GM18505 (cell line): ENCODE results near the gene SLC38A4.

Source experiments
- ATAC-seq: cut with Tn5 transposase; IDR thresholded peaks from one replicate; pipeline ENCODE4 v1.9.1; 2021; ENCODE audit not compliant: unreplicated experiment
- POLR2A ChIP-seq: IDR thresholded peaks from 4 replicates; pipeline ENCODE4 v1.6.1; 2011; ENCODE audit warnings: borderline replicate concordance; ENCODE audit not compliant: insufficient read depth, insufficient read length; ENCODE audit errors: extremely low read depth

The SLC38A4 gene

DNA sequence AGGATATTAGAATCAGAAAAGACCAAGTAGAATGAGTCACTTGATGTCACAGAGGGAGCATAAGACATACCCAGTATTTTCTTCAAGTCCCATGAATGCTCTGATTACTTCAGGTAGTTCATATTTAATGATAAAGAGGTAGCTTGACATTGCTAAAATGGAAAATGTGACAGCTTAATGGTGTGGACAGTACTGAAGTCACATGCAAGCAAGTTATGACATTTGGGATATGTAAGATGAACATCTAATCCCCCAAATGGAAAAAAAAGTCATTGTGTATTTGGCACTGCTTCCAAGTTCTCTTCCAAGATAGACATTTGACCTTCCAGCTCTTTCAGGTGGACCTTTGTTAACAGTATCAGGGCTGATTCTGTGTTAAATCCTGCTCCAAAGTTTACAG lies 45.9 kb downstream of the SLC38A4 start:
- ATAC-seq, result no peak
- TF ChIP-seq POLR2A, result no peak

DNA sequence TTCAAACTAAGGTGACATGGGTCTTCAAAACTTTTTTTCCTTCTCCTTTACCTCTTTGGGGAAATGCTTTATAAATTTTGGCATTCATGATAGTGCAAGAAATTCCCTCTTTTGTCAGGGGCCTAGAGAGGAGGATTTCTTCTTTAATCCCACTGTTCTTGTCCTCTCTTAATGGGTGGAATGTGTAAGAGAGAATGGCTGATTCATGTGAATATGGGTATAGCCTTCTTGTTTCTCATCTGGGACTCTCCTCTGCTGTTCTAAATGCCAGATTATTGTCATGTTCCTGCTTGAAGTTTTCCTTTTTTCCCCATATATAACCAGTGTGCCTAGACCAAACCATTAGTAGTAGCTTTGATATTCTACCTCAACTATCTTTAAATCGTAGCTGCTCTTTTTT lies 46.7 kb downstream of the SLC38A4 start:
- ATAC-seq, result no peak
- no peak for TF ChIP-seq POLR2A

DNA sequence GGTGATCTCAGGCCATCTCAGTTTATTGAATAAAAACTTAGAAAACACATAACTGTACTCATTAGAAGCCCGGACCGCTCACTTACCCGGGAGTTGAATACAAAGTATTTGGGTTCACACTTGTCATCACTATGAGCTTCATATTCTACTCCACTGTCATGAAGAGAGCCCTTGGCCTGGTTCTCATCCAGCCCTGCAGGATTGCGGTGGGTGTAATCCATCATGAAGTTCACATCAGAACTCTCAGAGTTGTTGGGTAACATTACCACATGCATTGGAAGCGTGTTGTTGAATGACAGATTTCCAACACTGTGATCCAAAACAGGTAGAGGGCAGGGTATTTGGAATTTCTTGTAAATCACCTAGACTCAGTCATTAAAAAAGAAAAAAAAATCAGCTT lies 47.4 kb downstream of the SLC38A4 start:
- no peak for TF ChIP-seq POLR2A
- no peak for ATAC-seq

DNA sequence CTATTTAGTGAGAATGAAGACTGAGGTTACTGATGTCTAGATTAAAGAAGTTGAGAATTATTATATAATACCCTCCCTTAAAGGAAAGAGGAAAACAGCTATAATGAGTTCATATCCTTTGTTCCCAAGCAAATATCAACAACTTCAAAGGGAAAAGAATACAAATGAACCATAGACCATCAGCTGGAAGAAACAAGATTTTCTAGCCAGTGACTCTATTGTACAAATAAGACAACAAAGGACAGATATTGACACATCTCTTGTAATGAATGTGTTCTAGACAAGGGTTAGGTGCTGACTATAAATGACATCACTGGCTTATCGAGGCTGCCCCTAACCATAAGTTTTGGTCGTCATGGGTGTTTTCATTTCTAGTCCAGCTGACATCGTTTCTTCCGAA lies 48.2 kb downstream of the SLC38A4 start:
- TF ChIP-seq POLR2A, result no peak
- ATAC-seq, result no peak

GRCh38 chr12:46775796-46776195 lies 50.0 kb downstream of the SLC38A4 start:
- TF ChIP-seq POLR2A, result no peak
- ATAC-seq, result no peak

- no peak for ATAC-seq
Observed at GRCh38 chr12:46774322-46774633, 51.5 kb downstream of the SLC38A4 start.

DNA sequence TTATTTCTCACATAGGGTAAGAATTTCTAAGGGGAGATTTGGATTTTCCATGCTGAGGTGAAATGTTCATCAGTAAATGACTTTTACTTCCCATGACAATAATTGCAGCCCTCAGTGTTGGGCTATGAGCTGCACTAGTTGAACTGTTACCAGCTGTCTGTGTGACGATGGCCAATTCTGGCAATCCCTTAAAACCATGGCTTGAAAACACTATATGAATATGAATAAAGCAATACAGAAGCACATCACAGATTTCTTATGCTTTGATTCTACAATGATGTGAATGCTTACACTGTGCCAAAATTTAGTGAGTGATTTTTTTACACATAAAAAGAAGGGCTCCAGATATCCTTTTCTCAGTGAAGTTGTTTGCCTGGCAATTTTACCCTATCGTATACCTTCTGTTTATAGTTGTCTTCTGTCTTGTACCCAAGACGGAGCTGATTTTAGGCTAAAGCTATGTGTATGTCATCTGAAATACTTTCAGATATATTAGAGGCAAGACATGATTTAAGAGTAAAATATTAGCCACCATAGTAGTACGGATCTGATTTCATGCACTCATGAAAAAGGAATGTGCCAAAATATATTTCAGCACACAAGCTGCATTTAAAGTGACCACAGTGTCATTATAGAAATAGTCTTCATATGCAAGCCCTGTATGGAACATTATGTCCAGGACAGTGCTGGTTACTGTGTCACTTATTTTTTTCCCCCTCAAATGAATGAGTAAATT lies 52.0 kb downstream of the SLC38A4 start:
- TF ChIP-seq POLR2A, result no peak
- no peak for ATAC-seq

More at GRCh38 chr12:46774322-46774633, 51.5 kb downstream of the SLC38A4 start:
- TF ChIP-seq POLR2A, result no peak

DNA sequence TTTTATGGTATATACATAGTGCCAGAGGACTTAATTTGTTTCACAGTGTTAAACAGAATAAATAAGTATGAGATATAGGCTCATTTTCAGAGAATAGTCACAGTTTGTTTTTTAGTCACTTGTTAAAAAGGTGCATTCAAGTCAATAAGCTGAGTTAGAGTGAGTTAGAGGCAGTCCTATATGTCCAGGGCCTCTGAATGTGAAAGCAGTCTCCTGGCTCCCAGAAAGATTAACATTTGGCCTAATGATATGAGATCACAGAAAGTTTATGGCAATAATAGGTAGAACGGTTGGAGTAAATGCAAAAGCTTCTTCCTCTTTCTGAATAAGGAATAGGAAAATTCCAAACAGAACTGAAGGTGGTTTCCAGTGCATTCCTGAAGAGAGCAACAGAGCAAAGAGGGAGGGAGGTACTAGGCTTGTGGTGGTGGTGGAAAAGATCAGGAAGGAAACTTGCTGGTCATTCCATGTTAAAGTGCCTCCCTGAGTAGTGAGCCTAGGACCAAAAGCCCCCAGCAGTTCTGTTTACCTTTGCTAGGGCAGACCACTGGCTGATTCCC lies 54.4 kb downstream of the SLC38A4 start:
- no peak for ATAC-seq
- TF ChIP-seq POLR2A, result no peak

DNA sequence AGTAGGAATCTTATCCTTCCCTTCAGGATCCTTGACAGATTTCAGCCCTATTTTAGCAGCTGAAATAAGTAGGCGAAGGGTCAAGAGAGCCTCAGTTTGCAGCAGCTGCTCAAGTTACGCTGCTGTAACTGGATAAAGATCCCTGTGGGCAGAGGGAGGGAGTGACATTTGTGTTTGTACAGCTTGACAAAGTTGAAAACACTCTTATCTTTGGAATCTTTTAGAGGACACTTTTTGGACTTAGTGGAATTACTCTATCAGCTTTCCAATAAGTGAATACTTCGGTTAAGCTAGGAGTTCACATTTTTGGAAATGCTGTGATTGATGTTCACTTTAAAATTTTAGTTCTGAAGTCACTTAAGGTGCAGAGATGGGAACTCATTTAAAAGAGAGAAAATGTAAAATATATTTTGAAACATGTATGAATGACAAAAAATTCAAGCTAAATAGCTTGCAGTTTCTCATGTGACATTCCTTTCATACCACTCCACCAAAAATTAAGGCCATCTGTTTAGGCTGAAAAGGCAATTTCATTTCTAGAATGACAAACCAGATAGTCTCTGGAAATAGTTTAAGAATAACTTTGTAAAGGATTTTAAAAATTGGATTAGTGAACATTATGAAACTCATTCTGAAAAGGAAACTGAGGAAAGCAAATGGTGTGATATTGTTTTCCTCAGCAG lies 55.2 kb downstream of the SLC38A4 start:
- ATAC-seq, result no peak
- no peak for TF ChIP-seq POLR2A

DNA sequence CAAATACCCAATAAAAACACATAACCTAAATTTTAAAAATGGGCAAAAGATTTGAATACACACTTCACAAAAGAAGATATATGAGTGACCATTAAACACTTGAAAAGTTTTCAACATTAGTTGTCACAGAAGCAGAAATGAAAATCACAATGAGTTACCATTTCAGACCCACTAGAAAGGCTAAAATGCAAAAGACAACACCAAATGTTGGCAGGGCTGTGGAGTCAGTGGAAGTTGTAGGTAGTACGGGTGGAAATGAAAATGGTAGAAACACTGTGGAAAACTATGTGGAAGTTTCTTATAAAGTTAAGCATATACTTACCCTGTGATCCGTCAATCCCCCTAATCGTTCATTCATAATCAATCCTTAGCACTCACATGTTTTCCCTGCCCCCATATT lies 61.8 kb downstream of the SLC38A4 start:
- no peak for ATAC-seq
- TF ChIP-seq POLR2A, result no peak

DNA sequence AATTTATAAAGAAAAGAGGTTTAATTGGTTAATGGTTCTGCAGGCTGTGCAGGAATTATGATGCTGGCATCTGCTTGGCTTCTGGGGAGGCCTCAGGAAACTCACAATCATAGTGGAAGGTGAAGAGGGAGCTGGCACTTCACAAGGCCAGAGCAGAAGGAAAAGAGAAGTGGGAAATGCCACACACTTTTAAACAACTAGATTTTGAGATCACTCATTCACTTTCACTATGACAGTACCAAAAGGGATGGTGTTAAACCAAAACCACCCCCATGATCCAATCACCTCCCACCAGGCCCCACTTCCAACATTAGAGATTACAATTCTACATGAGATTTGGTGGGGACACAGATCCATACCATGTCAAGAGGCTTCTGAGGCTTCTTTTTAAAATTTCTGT lies 62.6 kb downstream of the SLC38A4 start:
- TF ChIP-seq POLR2A, result no peak
- ATAC-seq, result peak; percentile 68

DNA sequence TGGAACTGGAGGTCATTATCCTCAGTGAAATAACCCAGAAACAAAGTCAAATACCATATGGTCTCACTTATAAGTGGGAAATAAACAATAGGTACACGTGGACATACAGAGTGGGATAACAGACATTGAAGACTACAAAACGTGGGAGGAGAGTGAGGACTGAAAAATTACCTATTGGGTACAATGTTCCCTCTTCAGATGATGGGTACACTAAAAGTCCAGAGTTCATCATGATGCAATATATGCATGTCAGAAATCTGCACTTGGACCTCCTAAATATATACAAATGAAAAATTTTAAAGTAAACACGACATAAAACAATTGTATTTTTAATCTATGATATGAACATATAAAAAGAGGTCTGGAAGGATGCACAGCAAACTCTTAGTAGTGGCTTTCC lies 71.2 kb downstream of the SLC38A4 start:
- TF ChIP-seq POLR2A, result no peak
- ATAC-seq, result no peak

GRCh38 chr12:46752396-46752795 lies 73.4 kb downstream of the SLC38A4 start:
- ATAC-seq, result no peak
- TF ChIP-seq POLR2A, result no peak

DNA sequence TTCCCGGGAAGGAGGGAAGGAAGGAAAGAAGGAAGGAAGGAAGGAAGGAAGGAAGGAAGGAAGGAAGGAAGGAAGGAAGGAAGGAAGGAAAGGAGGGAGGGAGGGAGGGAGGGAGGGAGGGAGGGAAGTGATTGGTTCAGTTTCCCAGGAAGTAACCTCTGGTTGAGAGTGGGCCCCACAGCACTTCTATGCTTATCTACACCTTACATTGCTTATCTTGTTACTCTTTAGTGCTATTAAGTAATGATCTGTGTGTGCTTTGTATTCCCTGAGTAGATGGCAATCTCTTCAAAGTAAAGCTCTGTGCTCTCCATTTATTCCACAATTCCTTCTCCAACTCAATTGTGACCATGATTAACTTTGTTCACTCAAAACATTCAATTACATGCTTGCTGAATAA lies 74.6 kb downstream of the SLC38A4 start:
- TF ChIP-seq POLR2A, result no peak
- ATAC-seq, result no peak
